Liver (tissue), 9 donors: ENCODE measurements around the gene GIPC1. TPM values are rescaled to one million over a fixed set of nuclear protein-coding genes. Genes with fewer than 3 reads are reported as not detected.

ENCODE experiments used
- DNase-seq: peaks from one replicate; pipeline ENCODE4 v3.0.0-alpha.2; 2017; ENCODE audit warnings: low spot score
- H3K27ac ChIP-seq, 2 donors: one replicate each; pipeline ENCODE4 v1.7.0; 2013; ENCODE audit warnings: inconsistent platforms in 2 of 2, low read length in 2 of 2, control low read depth in 1 of 2, low read depth in 1 of 2, mild to moderate bottlenecking in 1 of 2
- H3K27me3 ChIP-seq, 4 donors: one replicate each; pipeline versions ENCODE4 v1.6.1 to v1.7.0; 2013; ENCODE audit warnings: low read length in 3 of 4, inconsistent platforms in 1 of 4, mild to moderate bottlenecking in 1 of 4, moderate library complexity in 1 of 4; ENCODE audit not compliant: control insufficient read depth in 4 of 4, insufficient read depth in 4 of 4
- H3K36me3 ChIP-seq, 4 donors: one replicate each; pipeline versions ENCODE4 v1.6.1 to v1.7.0; 2013; ENCODE audit warnings: low read length in 3 of 4, mild to moderate bottlenecking in 3 of 4, low read depth in 1 of 4, moderate library complexity in 1 of 4; ENCODE audit not compliant: control insufficient read depth in 4 of 4, insufficient read depth in 3 of 4
- H3K4me1 ChIP-seq, 4 donors: one replicate each; pipeline versions ENCODE4 v1.6.1 to v1.7.0; 2013; ENCODE audit warnings: low read length in 3 of 4, mild to moderate bottlenecking in 3 of 4, moderate library complexity in 1 of 4; ENCODE audit not compliant: control insufficient read depth in 4 of 4, insufficient read depth in 4 of 4
- H3K4me3 ChIP-seq, 3 donors: one replicate each; pipeline versions ENCODE4 v1.6.1 to v1.7.0; 2013; ENCODE audit warnings: low read length in 3 of 3, control low read depth in 1 of 3, low read depth in 1 of 3, mild to moderate bottlenecking in 1 of 3
- H3K9ac ChIP-seq, 2 donors: one replicate each; pipeline ENCODE4 v1.7.0; 2013; ENCODE audit warnings: low read length in 2 of 2, mild to moderate bottlenecking in 2 of 2, moderate library complexity in 2 of 2, control low read depth in 1 of 2, low read depth in 1 of 2
- H3K9me3 ChIP-seq, 4 donors: one replicate each; pipeline versions ENCODE4 v1.6.1 to v1.7.0; 2013; ENCODE audit warnings: low read length in 3 of 4; ENCODE audit not compliant: control insufficient read depth in 4 of 4
- EGR1 ChIP-seq, 2 donors: IDR thresholded peaks; 2 replicates each; pipeline ENCODE4 v1.6.1; 2016 to 2018; ENCODE audit warnings: antibody characterized with exemption in 2 of 2, low read depth in 2 of 2
- FOXA1 ChIP-seq: IDR thresholded peaks from 2 replicates; pipeline ENCODE4 v1.6.1; 2016; ENCODE audit warnings: antibody characterized with exemption
- FOXA2 ChIP-seq: IDR thresholded peaks from 2 replicates; pipeline ENCODE4 v1.6.1; 2016; ENCODE audit warnings: antibody characterized with exemption
- GABPA ChIP-seq, 2 donors: IDR thresholded peaks in 1 of 2; conservative IDR thresholded peaks in 1 of 2; 2 replicates each; pipeline ENCODE4 v1.6.1; 2016; ENCODE audit warnings: antibody characterized with exemption in 2 of 2, mild to moderate bottlenecking in 1 of 2, moderate library complexity in 1 of 2
- HNF4A ChIP-seq, 2 donors: conservative IDR thresholded peaks; 2 replicates each; pipeline ENCODE4 v1.6.1; 2016; ENCODE audit warnings: antibody characterized with exemption in 2 of 2, mild to moderate bottlenecking in 2 of 2
- HNF4G ChIP-seq: IDR thresholded peaks from 2 replicates; pipeline ENCODE4 v1.6.1; 2016; ENCODE audit warnings: antibody characterized with exemption
- JUND ChIP-seq, 2 donors: IDR thresholded peaks; 2 replicates each; pipeline ENCODE4 v1.6.1; 2016; ENCODE audit warnings: antibody characterized with exemption in 2 of 2
- NR2F2 ChIP-seq: IDR thresholded peaks from 2 replicates; pipeline ENCODE4 v1.6.1; 2016; ENCODE audit warnings: antibody characterized with exemption
- RAD21 ChIP-seq, 2 donors: IDR thresholded peaks; 2 replicates each; pipeline ENCODE4 v1.6.1; 2016; ENCODE audit warnings: antibody characterized with exemption in 2 of 2, mild to moderate bottlenecking in 2 of 2
- RXRA ChIP-seq, 2 donors: IDR thresholded peaks; 2 replicates each; pipeline ENCODE4 v1.6.1; 2017 to 2018; ENCODE audit warnings: antibody characterized with exemption in 2 of 2, mild to moderate bottlenecking in 1 of 2
- SP1 ChIP-seq: IDR thresholded peaks from 2 replicates; pipeline ENCODE4 v1.6.1; 2018; ENCODE audit warnings: antibody characterized with exemption, mild to moderate bottlenecking
- TAF1 ChIP-seq: conservative IDR thresholded peaks from 2 replicates; pipeline ENCODE4 v1.6.1; 2016; ENCODE audit warnings: antibody characterized with exemption, mild to moderate bottlenecking
- YY1 ChIP-seq: IDR thresholded peaks from 2 replicates; pipeline ENCODE4 v1.6.1; 2016; ENCODE audit warnings: antibody characterized with exemption, mild to moderate bottlenecking
- whole genome bisulfite sequencing: extraction: QIAGEN DNeasy Blood & Tissue Kit; methylation state at CpG from one replicate; pipeline ENCODE4 v1.1.7; 2013; 5-methylcytosine and 5-hydroxymethylcytosine counted together
- polyA plus RNA-seq, 2 donors: library from polyadenylated mRNA; stranded (reverse) in 1 of 2; unstranded in 1 of 2; fragments of 200-250 nt in 1 of 2; fragments of >200 nt in 1 of 2; fragmentation: Nextera tagmentation in 1 of 2; extraction: Ambion mirVana in 1 of 2; gene quantifications; one replicate each; pipeline versions ENCODE4 v1.2.1 to v1.2.3, GENCODE V29; 2013 to 2015
- total RNA-seq, 2 donors: library from RNA; depleted of rRNA; stranded (reverse); fragments of >200 nt; gene quantifications; one replicate each; pipeline ENCODE4 v1.2.3, GENCODE V29; 2014
- TF ChIP-seq, protein P1 (sequence below): IDR thresholded peaks from 2 replicates; pipeline ENCODE4 v1.6.1; 2016; ENCODE audit warnings: antibody characterized with exemption
- TF ChIP-seq, protein P2 (sequence below): IDR thresholded peaks from 2 replicates; pipeline ENCODE4 v1.6.1; 2016; ENCODE audit warnings: antibody characterized with exemption, mild to moderate bottlenecking
- TF ChIP-seq, protein P3 (sequence below): fragments of 150-350 bp; IDR thresholded peaks from 2 replicates; pipeline ENCODE4 v1.5.1; 2017; ENCODE audit warnings: improper control_type of control experiment, low read depth, low read length; ENCODE audit not compliant: missing input control
- TF ChIP-seq, protein P4 (sequence below): IDR thresholded peaks from 2 replicates; pipeline ENCODE4 v1.6.1; 2016; ENCODE audit warnings: antibody characterized with exemption
- TF ChIP-seq, protein P5 (sequence below): IDR thresholded peaks from 2 replicates; pipeline ENCODE4 v1.6.1; 2016; ENCODE audit warnings: antibody characterized with exemption
- donor health status: healthy.
- donor health status: healthy.
- donor health status: healthy.
- donor health status: healthy.
- donor health status: healthy.

GIPC1 gene
- total and polyA plus RNA-seq, 4 donors: 18.4 to 34.5 (median 25.5) TPM

DNA sequence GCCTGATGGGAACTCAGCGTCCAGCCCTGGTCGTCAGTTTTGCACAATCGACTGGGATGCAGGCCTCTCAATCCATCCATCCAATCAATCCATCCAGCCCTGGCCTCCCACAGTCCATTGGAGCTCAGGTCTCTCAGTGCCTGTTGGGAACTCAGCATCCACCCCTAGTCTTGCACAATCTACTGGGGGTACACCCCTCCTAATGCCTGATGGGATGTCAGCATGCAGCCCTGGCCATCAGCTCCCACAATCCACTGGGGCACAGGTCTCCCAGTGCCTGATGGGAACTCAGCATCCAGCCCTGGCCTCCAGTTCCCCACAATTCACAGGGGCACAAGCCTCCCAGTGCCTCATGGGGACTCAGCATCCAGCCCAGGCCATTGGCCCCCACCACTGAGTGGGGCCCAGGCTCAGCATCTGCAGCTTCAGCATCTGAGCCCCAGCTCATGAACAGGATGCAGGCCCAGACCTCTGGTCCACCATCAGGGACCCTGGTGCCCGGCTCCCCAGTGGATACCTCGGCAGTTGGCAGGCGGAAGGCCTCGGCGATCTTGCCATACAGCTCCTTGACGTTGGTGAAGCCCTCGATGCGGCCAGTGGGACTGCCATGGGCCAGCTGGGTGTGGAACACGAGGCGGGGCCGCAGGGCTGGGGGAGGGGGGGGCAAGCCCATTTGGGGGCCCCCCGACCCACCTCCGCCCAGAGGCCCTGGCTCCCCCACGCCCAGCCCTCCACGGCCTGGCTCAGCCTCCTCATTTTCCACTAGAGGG, 13.6 kb downstream of the GIPC1 start:
- TF ChIP-seq, protein P1, sequence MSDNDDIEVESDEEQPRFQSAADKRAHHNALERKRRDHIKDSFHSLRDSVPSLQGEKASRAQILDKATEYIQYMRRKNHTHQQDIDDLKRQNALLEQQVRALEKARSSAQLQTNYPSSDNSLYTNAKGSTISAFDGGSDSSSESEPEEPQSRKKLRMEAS: no peak
- TF ChIP-seq, protein P2, sequence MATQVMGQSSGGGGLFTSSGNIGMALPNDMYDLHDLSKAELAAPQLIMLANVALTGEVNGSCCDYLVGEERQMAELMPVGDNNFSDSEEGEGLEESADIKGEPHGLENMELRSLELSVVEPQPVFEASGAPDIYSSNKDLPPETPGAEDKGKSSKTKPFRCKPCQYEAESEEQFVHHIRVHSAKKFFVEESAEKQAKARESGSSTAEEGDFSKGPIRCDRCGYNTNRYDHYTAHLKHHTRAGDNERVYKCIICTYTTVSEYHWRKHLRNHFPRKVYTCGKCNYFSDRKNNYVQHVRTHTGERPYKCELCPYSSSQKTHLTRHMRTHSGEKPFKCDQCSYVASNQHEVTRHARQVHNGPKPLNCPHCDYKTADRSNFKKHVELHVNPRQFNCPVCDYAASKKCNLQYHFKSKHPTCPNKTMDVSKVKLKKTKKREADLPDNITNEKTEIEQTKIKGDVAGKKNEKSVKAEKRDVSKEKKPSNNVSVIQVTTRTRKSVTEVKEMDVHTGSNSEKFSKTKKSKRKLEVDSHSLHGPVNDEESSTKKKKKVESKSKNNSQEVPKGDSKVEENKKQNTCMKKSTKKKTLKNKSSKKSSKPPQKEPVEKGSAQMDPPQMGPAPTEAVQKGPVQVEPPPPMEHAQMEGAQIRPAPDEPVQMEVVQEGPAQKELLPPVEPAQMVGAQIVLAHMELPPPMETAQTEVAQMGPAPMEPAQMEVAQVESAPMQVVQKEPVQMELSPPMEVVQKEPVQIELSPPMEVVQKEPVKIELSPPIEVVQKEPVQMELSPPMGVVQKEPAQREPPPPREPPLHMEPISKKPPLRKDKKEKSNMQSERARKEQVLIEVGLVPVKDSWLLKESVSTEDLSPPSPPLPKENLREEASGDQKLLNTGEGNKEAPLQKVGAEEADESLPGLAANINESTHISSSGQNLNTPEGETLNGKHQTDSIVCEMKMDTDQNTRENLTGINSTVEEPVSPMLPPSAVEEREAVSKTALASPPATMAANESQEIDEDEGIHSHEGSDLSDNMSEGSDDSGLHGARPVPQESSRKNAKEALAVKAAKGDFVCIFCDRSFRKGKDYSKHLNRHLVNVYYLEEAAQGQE: no peak
- TF ChIP-seq TAF1: no peak
- no peak for TF ChIP-seq HNF4G
- TF ChIP-seq RAD21 (IDR thresholded peaks at IDR 0.05): no peak
- TF ChIP-seq SP1: no peak
- TF ChIP-seq, protein P3, sequence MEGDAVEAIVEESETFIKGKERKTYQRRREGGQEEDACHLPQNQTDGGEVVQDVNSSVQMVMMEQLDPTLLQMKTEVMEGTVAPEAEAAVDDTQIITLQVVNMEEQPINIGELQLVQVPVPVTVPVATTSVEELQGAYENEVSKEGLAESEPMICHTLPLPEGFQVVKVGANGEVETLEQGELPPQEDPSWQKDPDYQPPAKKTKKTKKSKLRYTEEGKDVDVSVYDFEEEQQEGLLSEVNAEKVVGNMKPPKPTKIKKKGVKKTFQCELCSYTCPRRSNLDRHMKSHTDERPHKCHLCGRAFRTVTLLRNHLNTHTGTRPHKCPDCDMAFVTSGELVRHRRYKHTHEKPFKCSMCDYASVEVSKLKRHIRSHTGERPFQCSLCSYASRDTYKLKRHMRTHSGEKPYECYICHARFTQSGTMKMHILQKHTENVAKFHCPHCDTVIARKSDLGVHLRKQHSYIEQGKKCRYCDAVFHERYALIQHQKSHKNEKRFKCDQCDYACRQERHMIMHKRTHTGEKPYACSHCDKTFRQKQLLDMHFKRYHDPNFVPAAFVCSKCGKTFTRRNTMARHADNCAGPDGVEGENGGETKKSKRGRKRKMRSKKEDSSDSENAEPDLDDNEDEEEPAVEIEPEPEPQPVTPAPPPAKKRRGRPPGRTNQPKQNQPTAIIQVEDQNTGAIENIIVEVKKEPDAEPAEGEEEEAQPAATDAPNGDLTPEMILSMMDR: no peak
- TF ChIP-seq GABPA (IDR thresholded peaks at IDR 0.05 in 1 of 2, conservative IDR thresholded peaks at IDR 0.05 in 1 of 2): no peak
- no peak for TF ChIP-seq JUND (IDR thresholded peaks at IDR 0.05)
- TF ChIP-seq HNF4A (conservative IDR thresholded peaks at IDR 0.05): no peak
- TF ChIP-seq YY1: no peak
- Histone ChIP-seq H3K9me3 (no peaks in the 10 kb centered on the region), H3K27ac (no peak overlapping the region), H3K9ac (no peak overlapping the region), H3K4me3 (no peak overlapping the region), H3K27me3 (no peaks in the 10 kb centered on the region), H3K4me1 (no peaks in the 10 kb centered on the region), H3K36me3 (peaks cover 3 to 16% (median 5%) of the 10 kb centered on the region in 4 donors)
- DNase-seq: no peak
- 96% methylated on average over 18 of the region's 18 CpGs for WGBS

DNA sequence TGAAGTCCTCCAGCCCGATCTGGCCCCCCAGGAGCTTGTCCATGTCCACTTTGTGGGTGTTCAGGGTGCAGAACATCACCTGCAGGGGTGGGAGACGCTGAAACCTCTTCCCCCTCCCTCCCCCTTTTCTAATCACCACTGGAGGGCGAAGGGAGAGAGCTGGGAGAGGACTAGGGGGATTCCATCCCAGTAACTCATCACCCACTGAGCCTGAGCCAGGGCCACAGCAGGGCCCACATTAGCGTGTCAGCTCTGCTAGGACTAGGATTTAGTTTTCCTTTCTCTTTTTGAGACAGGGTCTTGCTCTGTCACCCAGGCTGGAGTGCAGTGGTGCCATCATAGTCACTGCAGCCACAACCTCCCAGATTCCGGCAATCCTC, 15.2 kb downstream of the GIPC1 start:
- WGBS: 91% methylated on average over 5 of the region's 5 CpGs
- Histone ChIP-seq H3K36me3 (peaks cover 2 to 16% (median 5%) of the 10 kb centered on the region in 4 donors), H3K27ac (no peak overlapping the region)
- TF ChIP-seq SP1 (no peak), YY1 (no peak), FOXA1 (no peak), HNF4A (conservative IDR thresholded peaks at IDR 0.05) (no peak), RXRA (IDR thresholded peaks at IDR 0.05) (no peak), NR2F2 (no peak), JUND (IDR thresholded peaks at IDR 0.05) (no peak), RAD21 (IDR thresholded peaks at IDR 0.05) (no peak), FOXA2 (no peak), EGR1 (IDR thresholded peaks at IDR 0.05; ENCODE audit: low read depth in 2 of 2) (no peak), GABPA (IDR thresholded peaks at IDR 0.05 in 1 of 2, conservative IDR thresholded peaks at IDR 0.05 in 1 of 2) (no peak), TAF1 (no peak)
- TF ChIP-seq, protein P4, sequence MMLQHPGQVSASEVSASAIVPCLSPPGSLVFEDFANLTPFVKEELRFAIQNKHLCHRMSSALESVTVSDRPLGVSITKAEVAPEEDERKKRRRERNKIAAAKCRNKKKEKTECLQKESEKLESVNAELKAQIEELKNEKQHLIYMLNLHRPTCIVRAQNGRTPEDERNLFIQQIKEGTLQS: no peak
- TF ChIP-seq, protein P1: no peak
- TF ChIP-seq, protein P5, sequence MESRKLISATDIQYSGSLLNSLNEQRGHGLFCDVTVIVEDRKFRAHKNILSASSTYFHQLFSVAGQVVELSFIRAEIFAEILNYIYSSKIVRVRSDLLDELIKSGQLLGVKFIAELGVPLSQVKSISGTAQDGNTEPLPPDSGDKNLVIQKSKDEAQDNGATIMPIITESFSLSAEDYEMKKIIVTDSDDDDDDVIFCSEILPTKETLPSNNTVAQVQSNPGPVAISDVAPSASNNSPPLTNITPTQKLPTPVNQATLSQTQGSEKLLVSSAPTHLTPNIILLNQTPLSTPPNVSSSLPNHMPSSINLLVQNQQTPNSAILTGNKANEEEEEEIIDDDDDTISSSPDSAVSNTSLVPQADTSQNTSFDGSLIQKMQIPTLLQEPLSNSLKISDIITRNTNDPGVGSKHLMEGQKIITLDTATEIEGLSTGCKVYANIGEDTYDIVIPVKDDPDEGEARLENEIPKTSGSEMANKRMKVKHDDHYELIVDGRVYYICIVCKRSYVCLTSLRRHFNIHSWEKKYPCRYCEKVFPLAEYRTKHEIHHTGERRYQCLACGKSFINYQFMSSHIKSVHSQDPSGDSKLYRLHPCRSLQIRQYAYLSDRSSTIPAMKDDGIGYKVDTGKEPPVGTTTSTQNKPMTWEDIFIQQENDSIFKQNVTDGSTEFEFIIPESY: no peak
- TF ChIP-seq, protein P3: no peak

More for the DNA sequence above, 15.2 kb downstream of the GIPC1 start:
- Histone ChIP-seq H3K27me3 (no peaks in the 10 kb centered on the region), H3K9ac (no peak overlapping the region), H3K9me3 (no peaks in the 10 kb centered on the region), H3K4me1 (no peaks in the 10 kb centered on the region), H3K4me3 (no peak overlapping the region)
- DNase-seq: no peak
